Measurements from ENCODE around the gene CDK2.
"Not testable (repeated sequence)": the region's sequence is repeated elsewhere in the genome, so short reads cannot be mapped to it uniquely, and the experiment has no call there.

Gene CDK2

GRCh38 chr12:55966408-55967281, at the start of gene CDK2:
CDK2 (plus strand) TSS chr12:55966830; CDS start chr12:55967009, 179 bp downstream.
- H3K4me1 Mint-ChIP-seq (ENCODE audit: low read depth), result peaks cover 25% of the 10 kb centered on the region
- H3K27me3 Mint-ChIP-seq (ENCODE audit: low read depth), result no peaks in the 10 kb centered on the region
- H3K36me3 Mint-ChIP-seq (ENCODE audit: low read depth), result peaks cover 15% of the 10 kb centered on the region
- peak within 1 kb of the TSS; percentile 84 for H3K27ac Mint-ChIP-seq
- no peaks in the 10 kb centered on the region for H3K9me3 Mint-ChIP-seq
- H3K4me3 Mint-ChIP-seq, result peak within 1 kb of the TSS; percentile 96

- Mint-ChIP-seq H3K4me1 (ENCODE audit: low read depth) (peaks cover 31% of the 10 kb centered on the region), H3K36me3 (ENCODE audit: low read depth) (peaks cover 15% of the 10 kb centered on the region)
- not testable (repeated sequence) for H3K27me3 Mint-ChIP-seq (ENCODE audit: low read depth); H3K27ac Mint-ChIP-seq; H3K4me3 Mint-ChIP-seq; H3K9me3 Mint-ChIP-seq
Observed at GRCh38 chr12:55919032-55919431, 47.6 kb upstream of the CDK2 start.

GRCh38 chr12:55922126-55922525, 44.5 kb upstream of the CDK2 start:
- H3K27ac Mint-ChIP-seq, result no peak overlapping the region
- no peak overlapping the region for H3K4me3 Mint-ChIP-seq

GRCh38 chr12:55923648-55924047, 43.0 kb upstream of the CDK2 start:
- peaks cover 37% of the 10 kb centered on the region for H3K4me1 Mint-ChIP-seq (ENCODE audit: low read depth)
- H3K27ac Mint-ChIP-seq; H3K4me3 Mint-ChIP-seq; H3K27me3 Mint-ChIP-seq (ENCODE audit: low read depth); H3K9me3 Mint-ChIP-seq: not testable (repeated sequence)
- peaks cover 29% of the 10 kb centered on the region for H3K36me3 Mint-ChIP-seq (ENCODE audit: low read depth)

More at GRCh38 chr12:55922126-55922525, 44.5 kb upstream of the CDK2 start:
- peaks cover 26% of the 10 kb centered on the region for H3K36me3 Mint-ChIP-seq (ENCODE audit: low read depth)
- no peaks in the 10 kb centered on the region for H3K27me3 Mint-ChIP-seq (ENCODE audit: low read depth)
- H3K4me1 Mint-ChIP-seq (ENCODE audit: low read depth), result peaks cover 33% of the 10 kb centered on the region
- no peaks in the 10 kb centered on the region for H3K9me3 Mint-ChIP-seq

GRCh38 chr12:55925371-55925770, 41.3 kb upstream of the CDK2 start:
- Mint-ChIP-seq H3K27me3 (ENCODE audit: low read depth) (no peaks in the 10 kb centered on the region), H3K9me3 (no peaks in the 10 kb centered on the region), H3K36me3 (ENCODE audit: low read depth) (peaks cover 30% of the 10 kb centered on the region), H3K27ac (peak overlapping the region; percentile 95), H3K4me3 (peak overlapping the region; percentile 100), H3K4me1 (ENCODE audit: low read depth) (peaks cover 46% of the 10 kb centered on the region)

GRCh38 chr12:55925870-55926737, 40.5 kb upstream of the CDK2 start:
- Mint-ChIP-seq H3K4me1 (ENCODE audit: low read depth) (peaks cover 44% of the 10 kb centered on the region), H3K4me3 (peak overlapping the region; percentile 100), H3K36me3 (ENCODE audit: low read depth) (peaks cover 32% of the 10 kb centered on the region), H3K27me3 (ENCODE audit: low read depth) (no peaks in the 10 kb centered on the region), H3K27ac (peak overlapping the region; percentile 95), H3K9me3 (no peaks in the 10 kb centered on the region)

- Mint-ChIP-seq H3K27ac (peak overlapping the region; percentile 95), H3K4me1 (ENCODE audit: low read depth) (peaks cover 40% of the 10 kb centered on the region), H3K4me3 (peak overlapping the region; percentile 100), H3K36me3 (ENCODE audit: low read depth) (peaks cover 38% of the 10 kb centered on the region), H3K9me3 (no peaks in the 10 kb centered on the region), H3K27me3 (ENCODE audit: low read depth) (no peaks in the 10 kb centered on the region)
Observed at GRCh38 chr12:55926738-55927587, 39.7 kb upstream of the CDK2 start.

GRCh38 chr12:55927588-55928502, 38.8 kb upstream of the CDK2 start, which contains the start of gene PYM1:
PYM1 (minus strand) TSS chr12:55927894; CDS start chr12:55927761, 133 bp downstream.
- H3K27ac Mint-ChIP-seq, result peak within 1 kb of the TSS; percentile 98
- H3K4me3 Mint-ChIP-seq, result peak within 1 kb of the TSS; percentile 100
- no peaks in the 10 kb centered on the region for H3K9me3 Mint-ChIP-seq
- peaks cover 38% of the 10 kb centered on the region for H3K36me3 Mint-ChIP-seq (ENCODE audit: low read depth)
- peaks cover 37% of the 10 kb centered on the region for H3K4me1 Mint-ChIP-seq (ENCODE audit: low read depth)
- no peaks in the 10 kb centered on the region for H3K27me3 Mint-ChIP-seq (ENCODE audit: low read depth)

GRCh38 chr12:55929306-55929791, 37.3 kb upstream of the CDK2 start:
- H3K27me3 Mint-ChIP-seq (ENCODE audit: low read depth), result no peaks in the 10 kb centered on the region
- peak overlapping the region; percentile 100 for H3K4me3 Mint-ChIP-seq
- H3K27ac Mint-ChIP-seq, result peak overlapping the region; percentile 98
- H3K9me3 Mint-ChIP-seq, result no peaks in the 10 kb centered on the region
- H3K36me3 Mint-ChIP-seq (ENCODE audit: low read depth), result peaks cover 45% of the 10 kb centered on the region
- peaks cover 43% of the 10 kb centered on the region for H3K4me1 Mint-ChIP-seq (ENCODE audit: low read depth)

- Mint-ChIP-seq H3K9me3 (no peaks in the 10 kb centered on the region), H3K36me3 (ENCODE audit: low read depth) (peaks cover 46% of the 10 kb centered on the region), H3K27ac (peak within 1 kb of the TSS; percentile 98), H3K4me1 (ENCODE audit: low read depth) (peaks cover 46% of the 10 kb centered on the region), H3K27me3 (ENCODE audit: low read depth) (no peaks in the 10 kb centered on the region), H3K4me3 (peak within 1 kb of the TSS; percentile 100)
Observed at GRCh38 chr12:55930771-55931316, 35.8 kb upstream of the CDK2 start, which contains the start of gene DGKA. DGKA (plus strand) TSS chr12:55931162; CDS start chr12:55936504, 5,342 bp downstream.

GRCh38 chr12:55931317-55931779, 35.3 kb upstream of the CDK2 start:
- H3K4me3 Mint-ChIP-seq, result peak overlapping the region; percentile 100

GRCh38 chr12:55931780-55932550, 34.7 kb upstream of the CDK2 start:
- H3K4me1 Mint-ChIP-seq (ENCODE audit: low read depth), result peaks cover 57% of the 10 kb centered on the region
- H3K27me3 Mint-ChIP-seq (ENCODE audit: low read depth), result no peaks in the 10 kb centered on the region
- peak overlapping the region; percentile 100 for H3K4me3 Mint-ChIP-seq
- no peaks in the 10 kb centered on the region for H3K9me3 Mint-ChIP-seq
- H3K27ac Mint-ChIP-seq, result peak overlapping the region; percentile 98
- peaks cover 53% of the 10 kb centered on the region for H3K36me3 Mint-ChIP-seq (ENCODE audit: low read depth)

More at GRCh38 chr12:55931317-55931779, 35.3 kb upstream of the CDK2 start:
- Mint-ChIP-seq H3K27ac (peak overlapping the region; percentile 98), H3K4me1 (ENCODE audit: low read depth) (peaks cover 50% of the 10 kb centered on the region), H3K36me3 (ENCODE audit: low read depth) (peaks cover 48% of the 10 kb centered on the region), H3K27me3 (ENCODE audit: low read depth) (no peaks in the 10 kb centered on the region), H3K9me3 (no peaks in the 10 kb centered on the region)
